Breast epithelium (tissue), 4 donors: Measurements from ENCODE around the gene APOBEC3A. TPM values are rescaled to one million over a fixed set of nuclear protein-coding genes. Genes with fewer than 3 reads are reported as not detected.

Experiments used
- DNase-seq, 2 donors: peaks; one replicate each; pipeline ENCODE4 v3.0.0-alpha.2; 2019; ENCODE audit warnings: low spot score in 2 of 2
- H3K27ac ChIP-seq, 2 donors: fragments of 200-600 bp; sonication (generic) in 1 of 2; one replicate each; pipeline ENCODE4 v1.5.1; 2016 to 2019; ENCODE audit warnings: mild to moderate bottlenecking in 1 of 2
- H3K27me3 ChIP-seq, 2 donors: fragments of 200-600 bp; sonication (generic) in 1 of 2; one replicate each; pipeline versions ENCODE4 v1.5.1 to v1.6.0; 2017 to 2019; ENCODE audit warnings: control low read depth in 1 of 2, mild to moderate bottlenecking in 1 of 2
- H3K36me3 ChIP-seq: fragments of 200-600 bp; one replicate; pipeline ENCODE4 v1.5.1; 2019
- H3K4me1 ChIP-seq, 2 donors: fragments of 200-600 bp; sonication (generic); one replicate each; pipeline ENCODE4 v1.5.1; 2016 to 2019; ENCODE audit warnings: control low read depth in 1 of 2
- H3K4me3 ChIP-seq, 3 donors: fragments of 200-600 bp; sonication (generic); 1 replicate in 2 of 3; 2 replicates in 1 of 3; pipeline ENCODE4 v1.5.1; 2016 to 2019; ENCODE audit warnings: mild to moderate bottlenecking in 3 of 3, moderate library complexity in 2 of 3
- H3K9me3 ChIP-seq, 2 donors: fragments of 200-600 bp; sonication (generic) in 1 of 2; one replicate each; pipeline ENCODE4 v1.5.1; 2016 to 2019; ENCODE audit warnings: control low read depth in 1 of 2
- CTCF ChIP-seq, 3 donors: fragments of 450-650 bp; IDR thresholded peaks; one replicate each; pipeline ENCODE4 v1.5.1; 2016 to 2017; ENCODE audit warnings: antibody characterized with exemption in 3 of 3, mild to moderate bottlenecking in 3 of 3, moderate library complexity in 3 of 3
- POLR2A ChIP-seq: fragments of 450-650 bp; IDR thresholded peaks from one replicate; pipeline ENCODE4 v1.6.1; 2016; ENCODE audit warnings: antibody characterized with exemption, mild to moderate bottlenecking, moderate library complexity
- POLR2AphosphoS5 ChIP-seq, 3 donors: sonication (generic); formaldehyde crosslinking; IDR thresholded peaks; one replicate each; pipeline ENCODE4 v1.6.1; 2017; ENCODE audit warnings: antibody characterized with exemption in 3 of 3
- intact Hi-C: fragments of 100-400 bp; cut with DNase I; formaldehyde crosslinking; loops from one replicate; pipeline ENCODE4 v1.15.1; 2023; ENCODE audit warnings: low total_unique reads
- total RNA-seq, 3 donors: library from RNA; depleted of rRNA; stranded (reverse); fragments of >200 nt; gene quantifications; one replicate each; pipeline ENCODE4 v1.1.0, GENCODE V29; 2016

The APOBEC3A gene
- total RNA-seq, 3 donors from 2014 or later, result 0.44 TPM; not detected in 2

GRCh38 chr22:38950527-38951295 lies 6.7 kb upstream of the APOBEC3A start:
- H3K9me3 ChIP-seq, result no peaks in the 10 kb centered on the region
- intact Hi-C loops, result no loop called here
- H3K27me3 ChIP-seq, result peaks cover 0 to 9% of the 10 kb centered on the region in 2 donors
- no peak overlapping the region for H3K4me3 ChIP-seq
- peak in 1 of 2 donors; percentile 5 for DNase-seq
- no peaks in the 10 kb centered on the region for H3K4me1 ChIP-seq
- TF ChIP-seq POLR2A (no peak), POLR2AphosphoS5 (IDR thresholded peaks at IDR 0.05) (no peak), CTCF (IDR thresholded peaks at IDR 0.05) (no peak)
- no peaks in the 10 kb centered on the region for H3K36me3 ChIP-seq
- H3K27ac ChIP-seq, result no peak overlapping the region

DNA sequence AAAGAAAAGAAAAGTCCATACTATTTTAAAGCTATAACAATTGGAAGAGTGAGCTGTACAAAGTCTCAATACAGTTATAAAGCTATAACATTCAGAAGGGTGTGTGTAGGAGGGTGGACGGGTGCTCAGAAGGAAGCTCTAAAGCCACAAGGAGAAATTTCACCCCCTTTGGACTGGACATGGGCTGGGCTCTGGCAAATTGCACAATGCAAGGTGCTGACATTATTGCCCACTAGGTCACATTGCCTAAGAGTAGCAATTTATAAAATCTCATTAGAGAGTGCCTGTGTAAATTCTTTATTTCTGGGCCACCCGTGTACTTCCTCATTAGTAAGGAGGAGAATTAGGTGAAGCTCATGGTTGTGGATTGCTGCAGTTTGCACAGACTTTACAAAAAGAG lies 5.7 kb upstream of the APOBEC3A start:
- no peak overlapping the region for H3K27ac ChIP-seq
- peaks cover 0 to 8% of the 10 kb centered on the region in 2 donors for H3K27me3 ChIP-seq
- TF ChIP-seq POLR2A (no peak), POLR2AphosphoS5 (IDR thresholded peaks at IDR 0.05) (no peak), CTCF (IDR thresholded peaks at IDR 0.05) (no peak)
- intact Hi-C loops, result no loop called here
- no peaks in the 10 kb centered on the region for H3K4me1 ChIP-seq
- no peak for DNase-seq
- H3K36me3 ChIP-seq, result no peaks in the 10 kb centered on the region
- no peaks in the 10 kb centered on the region for H3K9me3 ChIP-seq
- H3K4me3 ChIP-seq, result no peak overlapping the region

DNA sequence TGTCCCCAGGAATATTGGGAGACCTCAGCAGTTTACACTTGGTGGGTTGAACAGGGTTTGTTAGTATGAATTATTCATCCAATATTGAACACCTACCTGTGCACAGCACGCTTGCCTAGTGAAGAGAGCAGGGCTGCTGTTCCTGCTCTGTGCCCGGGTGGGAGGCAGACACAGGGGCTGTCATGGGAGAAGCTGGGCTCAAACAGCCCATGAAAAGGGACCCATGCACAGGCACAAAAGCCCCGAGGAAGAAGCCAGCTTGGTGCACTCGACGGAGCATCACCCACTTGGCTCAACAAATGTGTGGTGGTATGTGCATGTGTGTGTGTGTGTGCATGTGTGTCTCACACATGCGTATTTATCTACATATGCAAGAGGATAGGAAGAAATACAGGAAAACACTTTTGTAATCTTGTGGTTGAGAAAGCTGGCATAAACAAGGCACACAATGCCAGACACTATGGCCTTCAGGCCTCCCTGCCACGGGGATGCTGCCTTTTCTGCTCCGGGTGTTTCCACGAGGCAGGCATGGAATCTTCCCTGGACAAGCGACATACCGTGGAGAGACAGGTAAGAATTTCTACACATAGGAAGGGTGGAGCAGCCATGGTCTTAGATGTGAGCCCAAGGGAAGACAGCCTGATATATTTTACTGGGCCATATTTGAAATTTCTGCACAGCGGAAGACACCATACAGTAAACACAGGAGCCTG lies 5.0 kb upstream of the APOBEC3A start:
- peaks cover 0 to 1% of the 10 kb centered on the region in 2 donors for H3K27me3 ChIP-seq
- intact Hi-C loops, result no loop called here
- H3K9me3 ChIP-seq, result no peaks in the 10 kb centered on the region
- H3K4me3 ChIP-seq, result no peak overlapping the region
- H3K4me1 ChIP-seq, result no peaks in the 10 kb centered on the region
- H3K36me3 ChIP-seq, result no peaks in the 10 kb centered on the region
- H3K27ac ChIP-seq, result no peak overlapping the region
- peak in 1 of 2 donors; percentile 6 for DNase-seq
- TF ChIP-seq CTCF (IDR thresholded peaks at IDR 0.05) (no peak), POLR2AphosphoS5 (IDR thresholded peaks at IDR 0.05) (no peak), POLR2A (no peak)

GRCh38 chr22:38953091-38953490 lies 4.3 kb upstream of the APOBEC3A start:
- intact Hi-C loops, result no loop called here
- no peaks in the 10 kb centered on the region for H3K27me3 ChIP-seq
- no peak overlapping the region for H3K4me3 ChIP-seq
- TF ChIP-seq POLR2AphosphoS5 (IDR thresholded peaks at IDR 0.05) (no peak), CTCF (IDR thresholded peaks at IDR 0.05) (no peak), POLR2A (no peak)
- H3K27ac ChIP-seq, result no peak overlapping the region
- H3K36me3 ChIP-seq, result no peaks in the 10 kb centered on the region
- H3K4me1 ChIP-seq, result no peaks in the 10 kb centered on the region
- peak in 1 of 2 donors; percentile 7 for DNase-seq
- no peaks in the 10 kb centered on the region for H3K9me3 ChIP-seq
